Hematopoietic multipotent progenitor cell treated with erythropoietin and hydrocortisone succinate and interleukin-3 and kit ligand, for 8 days (in vitro differentiated cells): ENCODE measurements around the gene SLC25A10.
"Not testable (repeated sequence)": the region's sequence is repeated elsewhere in the genome, so short reads cannot be mapped to it uniquely, and the experiment has no call there.

ENCODE experiments used
- DNase-seq: peaks from one replicate; pipeline ENCODE4 v3.0.0-alpha.2; 2015

SLC25A10 gene

GRCh38 chr17:81722184-81723120 is 10.4 kb downstream of the SLC25A10 start:
- peak; percentile 45 for DNase-seq

DNA sequence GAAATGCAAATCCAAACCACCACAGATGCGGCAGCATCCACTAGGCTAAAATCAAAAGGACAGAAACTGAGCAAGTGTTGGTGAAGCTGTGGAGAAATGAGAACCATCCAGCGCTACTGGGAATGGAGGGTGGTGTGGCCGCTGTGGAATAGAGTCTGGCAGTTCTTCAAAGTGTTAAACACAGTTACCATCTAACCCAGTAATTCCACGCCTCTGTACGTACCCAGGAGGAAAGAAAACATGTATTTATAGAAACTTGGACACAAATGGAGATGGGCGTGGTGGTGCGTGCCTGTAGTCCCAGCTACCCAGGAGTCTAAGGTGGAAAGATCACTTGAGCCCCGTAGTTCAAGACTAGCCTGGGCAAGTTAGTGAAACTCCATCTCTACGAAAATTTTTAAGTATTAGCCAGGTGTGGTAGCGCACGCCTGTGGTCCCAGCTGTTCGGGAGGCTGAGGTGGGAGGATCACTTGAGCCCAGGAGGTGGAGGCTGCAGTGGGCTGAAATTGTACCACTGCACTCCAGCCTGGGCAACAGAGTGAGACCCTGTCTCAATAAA is 11.6 kb downstream of the SLC25A10 start:
- no peak for DNase-seq

DNA sequence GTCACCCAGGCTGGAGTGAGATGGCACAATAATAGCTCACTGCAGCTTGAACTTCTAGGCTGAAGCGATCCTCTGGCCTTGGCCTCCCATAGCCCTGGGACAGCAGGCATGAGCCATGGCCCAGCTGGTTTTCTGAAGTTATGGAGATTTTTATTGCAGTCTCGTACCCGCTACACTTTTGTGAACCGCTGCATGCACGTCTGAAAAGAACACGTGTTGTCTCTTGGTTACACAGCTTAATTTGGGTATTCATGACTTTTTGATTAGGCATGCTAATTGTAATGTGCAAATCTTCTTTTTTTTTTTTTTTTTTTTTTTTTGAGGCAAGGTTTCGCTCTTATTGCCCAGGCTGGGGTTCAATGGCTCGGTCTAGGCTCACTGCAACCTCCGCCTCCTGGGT is 13.4 kb downstream of the SLC25A10 start:
- DNase-seq, result no peak

- no peak for DNase-seq
These were observed 13.9 kb downstream of the SLC25A10 start for GRCh38 chr17:81726004-81726403.

DNA sequence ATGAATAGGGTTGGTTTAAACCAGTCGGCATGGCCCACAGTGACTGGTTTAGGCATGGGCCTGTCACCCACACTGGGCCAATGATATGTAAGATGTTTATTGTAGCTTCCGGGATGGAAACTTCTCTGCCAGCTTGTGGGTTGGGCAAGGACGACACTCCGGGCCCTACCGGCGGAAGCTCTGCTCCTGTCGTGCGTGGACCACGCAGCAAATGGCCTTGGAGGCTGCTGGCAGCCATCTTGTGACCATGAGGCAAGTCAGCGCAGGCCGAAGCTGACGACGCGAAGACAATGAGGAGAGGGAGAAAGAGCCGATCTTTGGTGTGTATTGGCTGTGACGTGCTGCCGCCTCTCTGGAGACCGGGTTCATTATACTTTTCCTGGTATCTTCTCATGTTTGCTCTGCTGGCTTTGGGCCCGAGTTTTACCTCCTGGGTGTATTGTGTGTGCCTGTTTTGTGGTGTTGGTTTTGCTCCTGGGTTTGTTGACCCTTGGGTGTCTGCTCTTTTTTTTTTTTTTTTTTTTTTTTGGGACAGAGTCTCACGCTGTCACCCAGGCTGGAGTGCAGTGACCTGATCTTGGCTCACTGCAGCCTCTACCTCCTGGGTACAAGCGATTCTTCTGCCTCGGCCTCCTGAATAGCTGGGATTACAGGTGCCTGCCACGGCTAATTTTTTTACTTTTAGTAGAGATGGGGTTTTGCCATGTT is 15.4 kb downstream of the SLC25A10 start:
- no peak for DNase-seq

DNA sequence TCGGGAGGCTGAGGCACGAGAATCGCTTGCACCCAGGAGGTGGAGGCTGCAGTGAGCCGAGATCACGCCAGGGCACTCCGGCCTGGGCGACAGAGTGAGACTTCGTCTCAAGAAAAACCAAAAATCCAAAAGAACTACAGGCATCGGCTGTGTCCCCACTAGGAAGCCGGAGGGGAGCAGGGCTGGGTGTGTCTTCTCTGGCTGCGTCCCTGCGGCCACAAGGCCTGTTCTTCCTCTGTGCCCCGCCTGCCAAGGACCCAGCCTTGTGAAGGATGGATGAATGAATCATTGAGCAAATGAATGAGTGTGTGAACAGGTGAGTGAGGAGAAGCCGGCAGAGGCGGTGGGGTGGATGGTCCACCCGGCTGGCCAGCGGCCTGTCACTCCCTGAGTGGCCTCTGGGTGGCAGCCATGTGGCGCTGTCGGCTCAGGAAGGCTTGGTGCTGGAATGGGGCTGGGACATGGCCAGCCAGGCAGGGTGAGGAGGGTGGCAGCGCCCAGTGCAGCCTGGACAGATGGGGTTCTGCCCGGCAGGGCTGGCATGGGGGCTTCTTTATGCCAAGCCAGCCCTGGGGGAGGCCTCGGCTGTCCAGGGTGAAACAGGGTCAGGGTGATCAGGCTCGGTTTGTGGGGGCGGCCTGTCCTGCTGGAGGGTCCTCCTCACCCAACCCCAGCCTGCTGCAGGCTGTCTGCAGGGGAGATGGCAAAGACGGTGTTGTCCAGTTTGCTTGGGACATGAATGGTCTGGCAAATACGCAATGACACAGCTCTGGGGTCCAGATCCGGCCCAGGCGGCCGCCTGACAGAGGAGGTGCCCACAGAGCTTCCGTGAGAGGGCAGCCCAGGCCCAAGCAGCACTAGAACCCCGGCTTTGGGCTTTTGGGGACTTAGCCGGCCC is 21.7 kb downstream of the SLC25A10 start:
- DNase-seq, result peak; percentile 80

GRCh38 chr17:81734405-81735263 is 22.6 kb downstream of the SLC25A10 start:
- peak; percentile 25 for DNase-seq

- peak; percentile 95 for DNase-seq
These were observed 23.4 kb downstream of the SLC25A10 start for GRCh38 chr17:81735264-81736102.

GRCh38 chr17:81737947-81738800 is 26.1 kb downstream of the SLC25A10 start:
- no peak for DNase-seq

DNA sequence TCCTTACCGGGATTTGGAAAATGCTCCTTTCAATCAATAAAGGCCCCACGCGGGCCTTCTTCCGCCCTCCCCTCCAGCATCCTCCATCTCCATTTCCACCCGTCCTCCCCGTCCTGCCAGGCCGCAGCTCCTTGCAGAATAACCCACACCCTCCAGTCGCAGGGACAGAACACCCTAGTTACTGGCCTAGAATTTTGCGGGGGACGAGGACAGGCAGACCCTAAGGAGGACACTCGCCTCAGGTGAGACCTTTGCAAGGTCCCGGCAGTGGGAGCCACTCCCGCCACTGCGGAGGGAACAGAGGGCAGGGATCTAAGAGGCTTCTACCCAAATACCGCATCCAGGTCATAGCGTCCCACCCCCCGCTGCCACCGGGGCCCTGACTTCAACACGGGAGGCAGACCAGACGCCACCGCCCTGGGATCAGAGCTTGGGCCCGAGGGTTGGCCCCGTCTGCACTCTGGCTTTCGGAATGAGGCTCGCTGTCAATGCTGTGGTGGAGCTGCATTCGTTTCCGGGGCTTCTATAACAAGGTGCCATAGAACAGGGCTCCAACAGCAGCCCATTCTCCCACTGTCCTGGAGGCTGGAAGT is 26.8 kb downstream of the SLC25A10 start:
- no peak for DNase-seq

DNA sequence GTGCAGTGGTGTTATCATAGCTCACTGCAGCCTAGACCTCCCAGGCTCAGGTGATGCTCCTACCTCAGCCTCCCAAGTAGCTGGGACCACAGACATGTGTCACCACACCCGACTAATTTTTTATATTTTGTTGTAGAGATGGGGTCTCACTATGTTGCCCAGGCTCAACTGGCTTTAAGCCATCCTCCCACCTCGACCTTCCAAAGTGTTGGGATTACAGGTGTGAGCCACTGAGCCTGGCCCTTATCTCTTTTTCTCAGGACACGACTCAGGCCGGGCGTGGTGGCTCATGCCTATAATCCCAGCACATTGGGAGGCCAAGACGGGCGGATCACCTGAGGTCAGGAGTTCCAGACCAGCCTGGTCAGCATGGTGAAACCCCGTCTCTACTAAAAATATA is 27.5 kb downstream of the SLC25A10 start:
- DNase-seq, result not testable (repeated sequence)

DNA sequence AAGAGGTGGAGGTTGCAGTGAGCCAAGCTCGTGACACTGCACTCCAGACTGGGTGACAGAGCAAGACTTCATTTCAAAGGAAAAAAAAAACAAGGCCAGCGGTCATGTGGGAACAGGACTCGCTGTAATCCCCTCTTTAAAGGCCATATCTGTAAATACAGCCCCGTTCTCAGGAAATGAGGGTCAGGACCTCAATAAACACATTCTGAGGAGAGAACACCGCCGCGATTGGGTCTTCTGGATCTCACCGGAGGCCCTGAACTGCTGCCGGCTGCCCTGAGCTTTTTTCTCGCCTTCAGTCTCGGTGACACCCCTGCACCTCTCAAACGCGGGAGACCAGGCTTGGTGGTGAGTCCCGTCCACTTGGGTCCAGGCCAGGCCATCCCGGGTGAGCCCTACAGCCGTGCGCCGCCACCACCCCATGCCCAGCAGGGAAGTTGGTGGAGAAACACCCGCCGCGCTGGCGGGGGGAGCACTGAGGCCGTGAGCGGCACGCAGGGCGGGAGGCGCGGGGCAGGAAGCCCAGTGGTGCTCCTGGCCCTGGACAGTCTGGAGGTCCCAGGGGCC is 28.4 kb downstream of the SLC25A10 start:
- DNase-seq, result peak; percentile 12

DNA sequence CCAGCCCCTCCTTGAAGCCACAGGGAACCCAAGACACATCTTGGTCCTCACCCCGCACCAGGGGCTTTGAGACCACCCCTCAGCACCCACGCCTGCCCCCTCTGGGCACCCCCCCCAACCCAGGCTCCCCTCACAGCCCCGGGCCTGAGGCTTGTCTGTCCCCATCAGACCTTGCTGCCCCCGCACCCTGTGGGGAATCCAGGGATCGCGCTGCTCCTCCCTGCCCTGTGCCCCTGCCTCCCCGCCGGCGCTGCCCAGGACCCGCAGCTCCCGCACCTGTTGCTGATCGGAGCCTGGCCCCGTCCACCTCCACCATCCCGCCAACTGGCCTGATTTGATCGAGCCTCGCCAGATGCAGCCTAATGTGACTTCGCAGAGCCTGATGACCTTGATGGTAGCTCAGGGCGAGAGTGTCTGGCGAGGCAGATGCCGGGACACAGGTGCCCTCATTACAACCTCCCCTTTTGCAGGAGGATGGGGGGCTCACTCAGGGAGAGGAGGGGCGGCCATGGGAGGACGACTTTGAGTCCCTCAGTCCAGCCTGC is 29.0 kb downstream of the SLC25A10 start:
- no peak for DNase-seq

DNA sequence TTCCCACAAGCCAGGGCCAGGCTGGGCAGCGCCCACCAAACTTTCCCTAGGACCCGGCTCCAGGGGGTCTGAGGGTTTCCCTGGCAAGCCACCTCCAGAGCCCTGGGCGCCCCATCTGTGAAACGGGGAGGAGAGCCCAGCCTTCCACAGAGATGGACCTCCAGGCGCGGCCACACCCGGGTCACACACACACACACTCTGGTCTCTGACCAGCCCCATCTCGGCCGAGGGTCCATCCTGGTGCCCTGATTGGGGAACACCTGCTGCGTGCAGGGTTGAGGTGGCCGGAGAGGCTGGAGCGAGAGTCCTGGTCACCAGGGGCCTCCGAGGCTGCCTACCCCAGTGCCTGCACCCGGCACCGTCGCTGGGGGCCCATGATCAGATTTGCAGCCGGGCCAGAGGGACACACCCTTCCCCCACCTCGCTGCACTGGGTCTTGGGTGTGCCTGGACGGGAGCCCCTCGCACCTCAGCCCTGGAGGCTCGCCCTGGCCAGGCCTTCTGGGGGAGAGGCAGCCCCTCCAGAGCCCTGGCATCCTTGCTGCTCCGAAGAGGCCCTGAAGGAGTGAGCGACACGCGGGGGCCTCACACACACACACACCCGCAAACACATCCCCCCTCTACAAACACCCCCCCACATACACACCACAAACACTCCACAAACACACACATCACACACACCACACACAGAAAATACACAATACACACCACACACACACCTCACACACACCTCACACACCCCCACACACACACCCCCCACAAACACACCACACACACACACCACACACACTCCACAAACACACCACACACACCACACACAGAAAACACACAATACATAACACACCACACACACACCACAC is 29.7 kb downstream of the SLC25A10 start:
- peak; percentile 50 for DNase-seq
